Activated CD4-positive, alpha-beta T cell treated with anti-CD3 and anti-CD28 coated beads, Interleukin-2, Interleukin-6, amounts not matched to agents 100 ng/mL and 50 ng/mL, durations not matched to agents 16 hours and 8 hours (primary cell): ENCODE measurements around the gene PYCR2.

Experiments
- DNase-seq: peaks from one replicate; pipeline ENCODE4 v3.0.0-alpha.2; 2020

PYCR2 gene

GRCh38 chr1:225917536-225917935 lies 6.5 kb downstream of the PYCR2 start:
- DNase-seq: no peak

- DNase-seq: no peak
Observed at GRCh38 chr1:225917101-225917500, 6.9 kb downstream of the PYCR2 start.

GRCh38 chr1:225915538-225915991 lies 8.5 kb downstream of the PYCR2 start:
- DNase-seq: no peak

- no peak for DNase-seq
Observed at GRCh38 chr1:225914947-225915346, 9.1 kb downstream of the PYCR2 start.

- DNase-seq: no peak
Observed at GRCh38 chr1:225914391-225914790, 9.7 kb downstream of the PYCR2 start.

- DNase-seq: peak; percentile 78
Observed at GRCh38 chr1:225911191-225912130, 12.6 kb downstream of the PYCR2 start.

- DNase-seq: no peak
Observed at GRCh38 chr1:225909477-225909876, 14.6 kb downstream of the PYCR2 start.

- no peak for DNase-seq
Observed at GRCh38 chr1:225908773-225909172, 15.3 kb downstream of the PYCR2 start.

- no peak for DNase-seq
Observed at GRCh38 chr1:225908013-225908640, 15.9 kb downstream of the PYCR2 start.

GRCh38 chr1:225907341-225907740 lies 16.7 kb downstream of the PYCR2 start:
- no peak for DNase-seq

- no peak for DNase-seq
Observed at GRCh38 chr1:225906467-225906866, 17.6 kb downstream of the PYCR2 start.

- no peak for DNase-seq
Observed at GRCh38 chr1:225903623-225904022, 20.4 kb downstream of the PYCR2 start.

GRCh38 chr1:225899044-225899925 lies 24.8 kb downstream of the PYCR2 start:
- no peak for DNase-seq

- DNase-seq: no peak
Observed at GRCh38 chr1:225897595-225898514, 26.2 kb downstream of the PYCR2 start.

GRCh38 chr1:225896937-225897549 lies 27.0 kb downstream of the PYCR2 start:
- peak; percentile 90 for DNase-seq

- DNase-seq: no peak
Observed at GRCh38 chr1:225896494-225896893, 27.6 kb downstream of the PYCR2 start.

GRCh38 chr1:225892307-225892706 lies 31.7 kb downstream of the PYCR2 start:
- no peak for DNase-seq

GRCh38 chr1:225891229-225891972 lies 32.6 kb downstream of the PYCR2 start:
- DNase-seq: no peak

GRCh38 chr1:225890346-225891228 lies 33.5 kb downstream of the PYCR2 start:
- no peak for DNase-seq

- DNase-seq: no peak
Observed at GRCh38 chr1:225889743-225890142, 34.3 kb downstream of the PYCR2 start.
